Measurements from ENCODE around the gene FGF3.

Gene FGF3

DNA sequence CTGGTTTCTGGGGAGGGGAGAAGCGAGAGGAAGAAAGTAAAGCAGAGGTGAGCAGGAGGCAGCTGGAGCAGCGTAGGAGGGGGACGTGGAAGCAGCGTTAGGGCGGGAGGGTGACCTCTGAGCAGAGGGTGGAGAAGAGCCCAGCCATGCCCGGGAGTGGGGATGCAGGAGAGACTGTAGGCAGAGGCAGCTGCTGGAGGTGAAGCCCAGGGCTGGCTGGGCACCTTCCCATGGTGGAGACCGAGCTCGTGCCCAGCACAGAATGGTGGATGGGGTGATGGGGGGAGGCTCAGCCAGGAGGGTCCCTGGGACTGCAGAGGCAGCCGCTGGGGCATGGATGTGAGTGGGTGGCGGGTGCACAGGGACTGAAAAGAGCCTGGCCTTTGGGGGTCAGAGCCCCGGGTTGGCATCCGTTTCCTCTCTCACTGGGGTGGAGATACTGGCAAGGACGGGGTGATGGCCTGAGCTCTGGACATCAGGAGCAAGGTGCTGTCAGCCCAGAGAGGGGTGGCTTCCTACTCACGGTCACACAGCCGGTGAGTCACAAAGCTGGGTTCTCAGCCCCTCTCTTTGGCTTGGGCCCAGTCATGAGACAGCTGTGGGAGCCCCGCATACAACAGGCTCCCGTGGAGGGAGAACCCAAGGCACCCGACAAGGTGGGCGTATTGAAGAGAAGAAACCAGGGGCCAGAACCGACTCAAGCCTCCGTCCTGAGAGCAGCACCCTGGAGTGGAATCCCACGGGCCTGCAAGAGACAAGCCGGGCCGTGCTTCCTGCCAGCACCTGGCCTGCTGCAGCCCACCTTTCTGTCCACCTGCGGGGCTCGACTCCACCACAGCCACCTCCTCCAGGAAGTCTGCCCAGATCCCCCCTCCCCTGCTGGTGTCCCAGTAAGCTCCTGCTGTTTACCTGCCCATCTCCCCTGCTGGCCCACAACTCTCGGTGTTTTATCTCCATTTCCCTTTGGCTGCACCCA, 45.8 kb upstream of the FGF3 start:
- TF ChIP-seq CTCF (IDR thresholded peaks at IDR 0.05; ENCODE audit: extremely low read depth, missing control alignments): no peak
- DNase-seq (ENCODE audit: low spot score): no peak

- no peak for TF ChIP-seq CTCF (IDR thresholded peaks at IDR 0.05; ENCODE audit: extremely low read depth, missing control alignments)
- DNase-seq (ENCODE audit: low spot score): no peak
These were observed 44.5 kb upstream of the FGF3 start for GRCh38 chr11:69863544-69864200.

- no peak for DNase-seq (ENCODE audit: low spot score)
- TF ChIP-seq CTCF (IDR thresholded peaks at IDR 0.05; ENCODE audit: extremely low read depth, missing control alignments): no peak
These were observed 43.8 kb upstream of the FGF3 start for GRCh38 chr11:69862797-69863543.

DNA sequence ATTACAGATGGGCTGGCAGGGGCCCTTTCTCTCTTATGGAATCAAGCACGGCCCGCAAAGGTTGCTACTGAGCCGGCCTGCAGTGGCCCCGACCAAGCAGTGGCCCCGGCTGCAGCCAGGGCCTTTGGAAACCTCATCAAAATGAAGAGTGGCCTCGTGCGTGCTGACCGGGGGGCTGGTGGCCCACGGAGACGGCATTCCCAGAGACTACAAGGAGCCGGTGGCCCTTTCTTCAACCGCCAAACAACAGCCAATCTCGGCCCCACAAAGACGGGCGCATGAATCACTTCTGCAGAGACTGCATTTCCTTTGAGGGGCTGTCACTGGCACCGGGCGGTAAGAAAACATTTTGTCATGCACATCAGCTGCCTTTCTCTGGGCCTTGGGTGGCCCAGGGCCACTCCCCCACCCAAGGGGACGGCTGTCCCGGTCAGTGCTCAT, 43.1 kb upstream of the FGF3 start:
- no peak for DNase-seq (ENCODE audit: low spot score)
- no peak for TF ChIP-seq CTCF (IDR thresholded peaks at IDR 0.05; ENCODE audit: extremely low read depth, missing control alignments)

GRCh38 chr11:69861901-69862300, 42.7 kb upstream of the FGF3 start:
- no peak for DNase-seq (ENCODE audit: low spot score)
- no peak for TF ChIP-seq CTCF (IDR thresholded peaks at IDR 0.05; ENCODE audit: extremely low read depth, missing control alignments)

GRCh38 chr11:69860796-69861445, 41.7 kb upstream of the FGF3 start:
- DNase-seq (ENCODE audit: low spot score): no peak
- TF ChIP-seq CTCF (IDR thresholded peaks at IDR 0.05; ENCODE audit: extremely low read depth, missing control alignments): no peak
